Measurements from ENCODE around the gene THADA.
"Not testable (repeated sequence)": the region's sequence is repeated elsewhere in the genome, so short reads cannot be mapped to it uniquely, and the experiment has no call there.

The THADA gene

GRCh38 chr2:43402452-43402937, 193.3 kb downstream of the THADA start:
- DNase-seq = no peak

DNA sequence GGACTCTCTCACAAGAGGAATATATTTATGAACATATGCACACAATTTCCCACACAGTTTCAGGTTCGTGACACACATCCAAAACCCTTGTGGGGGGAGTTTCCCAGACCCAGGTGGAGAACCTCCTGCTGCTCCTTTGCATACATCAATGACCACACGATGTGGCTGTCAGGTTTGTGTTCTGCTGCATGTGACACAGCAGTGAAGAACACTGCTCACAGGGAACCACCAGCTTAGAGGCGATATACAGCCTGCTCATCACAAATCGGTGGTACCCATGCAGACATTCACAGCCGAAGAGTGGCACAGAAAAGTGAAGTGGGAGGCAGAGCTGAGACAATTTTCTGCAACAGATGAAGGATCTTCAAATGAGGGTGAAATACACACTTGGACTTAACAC, 193.8 kb downstream of the THADA start:
- no peak for DNase-seq

DNA sequence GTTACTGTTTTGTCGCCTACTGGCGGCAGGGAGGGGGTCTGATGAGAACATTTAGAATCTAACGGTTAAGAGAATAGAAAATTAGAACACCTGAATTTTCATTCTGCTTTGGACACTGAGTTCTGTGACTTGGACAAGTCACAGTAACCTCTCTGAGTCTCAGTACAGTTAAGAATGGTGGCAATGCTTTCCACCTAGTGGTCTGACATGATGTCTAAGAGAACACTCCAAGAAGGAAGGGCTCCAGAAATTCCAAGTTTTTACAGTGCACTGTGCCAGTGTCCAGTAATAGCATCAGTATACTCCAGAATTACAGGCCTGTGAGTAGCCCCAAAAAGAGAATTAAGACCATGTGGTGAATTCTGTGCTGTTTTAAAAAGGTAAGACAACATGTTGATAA, 195.3 kb downstream of the THADA start:
- no peak for DNase-seq

GRCh38 chr2:43399515-43400264, 196.1 kb downstream of the THADA start:
- DNase-seq = peak; percentile 14

DNA sequence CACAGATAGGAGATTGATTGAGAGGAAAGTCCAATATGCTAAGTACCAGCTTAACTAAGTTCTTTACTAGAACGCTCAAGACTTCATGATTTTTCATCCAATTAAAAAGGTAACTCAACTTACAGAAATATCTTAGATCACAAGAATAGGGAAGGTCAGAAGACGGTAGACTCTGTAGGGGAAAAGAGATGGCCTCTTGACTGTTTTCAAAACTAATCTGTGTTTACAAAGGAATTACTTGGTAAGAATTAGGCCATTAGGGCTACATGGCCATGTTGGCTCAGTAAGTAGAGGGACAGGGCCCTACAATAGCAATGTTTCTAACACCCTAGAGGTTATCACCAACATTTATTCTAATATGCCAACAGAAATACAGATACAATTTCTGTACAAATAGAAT, 196.7 kb downstream of the THADA start:
- no peak for DNase-seq

DNA sequence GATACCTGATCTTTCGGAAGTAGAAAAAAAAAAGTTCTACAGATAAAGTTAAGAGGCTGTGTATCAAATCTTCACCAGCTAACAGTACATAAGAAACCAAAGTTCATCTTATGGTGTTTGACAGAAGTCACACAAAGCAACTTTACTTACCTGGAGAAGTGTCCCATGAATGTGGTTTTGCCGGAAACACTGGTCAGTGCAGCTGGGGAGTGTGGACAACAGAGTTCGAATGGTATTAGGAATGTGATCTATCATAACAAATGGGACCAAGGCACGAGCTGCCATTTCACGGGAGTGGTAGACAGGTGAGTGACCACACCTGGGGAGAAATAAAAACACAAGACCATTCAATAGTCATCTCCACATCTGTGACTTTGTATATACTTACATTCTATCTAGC, 198.0 kb downstream of the THADA start:
- DNase-seq = no peak

DNA sequence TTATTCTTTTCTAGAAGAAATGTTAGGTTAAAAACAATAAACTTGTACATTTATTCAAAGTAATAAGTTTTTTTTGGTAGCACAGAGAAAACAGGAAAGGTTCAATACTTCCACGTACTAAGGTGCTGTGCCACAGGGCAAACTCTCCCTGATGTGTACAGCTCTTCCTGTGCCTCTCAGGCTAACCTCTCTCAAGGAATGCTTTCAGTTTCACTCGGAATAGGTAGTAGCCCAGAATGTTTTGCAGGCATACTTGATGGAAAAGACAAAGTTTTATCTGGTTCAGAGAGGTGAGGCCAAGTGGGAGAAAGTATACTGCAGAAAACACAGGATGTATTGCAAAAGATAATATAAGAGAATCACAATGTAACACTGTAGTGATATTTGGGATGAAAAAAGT, 198.4 kb downstream of the THADA start:
- DNase-seq = no peak

- DNase-seq = not testable (repeated sequence)
Observed at GRCh38 chr2:43396344-43396743, 199.5 kb downstream of the THADA start.

- no peak for DNase-seq
Observed at GRCh38 chr2:43393918-43394317, 201.9 kb downstream of the THADA start.

- DNase-seq = no peak
Observed at GRCh38 chr2:43391878-43392215, 204.0 kb downstream of the THADA start.

GRCh38 chr2:43391201-43391877, 204.5 kb downstream of the THADA start:
- DNase-seq = no peak

DNA sequence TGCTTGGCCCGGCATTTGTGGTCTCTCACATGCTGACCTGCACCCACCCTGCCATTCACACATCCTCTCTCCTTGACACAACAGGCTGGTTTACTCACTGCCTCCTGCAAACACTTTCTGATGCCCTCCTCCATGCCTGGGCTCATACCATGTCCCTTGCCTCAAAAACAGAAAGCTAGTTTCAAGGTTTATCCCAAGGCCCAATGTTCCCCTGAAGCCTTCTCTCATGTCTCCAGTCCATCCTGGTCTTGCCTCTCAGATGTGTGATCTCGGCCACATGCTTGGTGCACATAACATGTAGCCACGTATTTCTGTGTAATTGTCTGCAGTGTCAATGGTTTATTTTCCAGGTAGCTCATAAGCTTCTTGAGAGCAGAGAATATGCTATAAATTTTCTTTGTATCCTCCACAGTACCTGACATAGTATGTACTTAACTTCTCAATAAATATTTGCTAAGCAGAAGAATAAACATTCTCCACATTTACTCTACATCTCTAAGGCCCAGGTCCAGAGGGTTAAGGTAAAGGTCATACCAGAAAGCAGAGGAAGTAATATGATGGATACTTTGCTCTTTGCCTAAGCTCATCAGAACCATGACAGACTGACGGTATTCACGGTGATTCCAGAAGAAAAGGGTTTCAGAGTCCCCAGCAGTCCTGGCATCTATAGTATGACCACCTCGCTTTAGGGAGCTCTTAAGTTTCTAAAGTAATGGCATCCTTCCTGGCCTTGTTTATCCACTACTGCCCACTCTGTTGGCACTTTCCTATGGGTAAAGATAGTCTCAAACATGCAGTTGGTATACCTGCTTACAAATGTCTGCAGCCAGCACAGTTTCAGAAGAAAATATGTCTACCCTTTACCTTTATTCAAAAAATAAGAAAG, 206.0 kb downstream of the THADA start:
- DNase-seq = no peak

GRCh38 chr2:43388371-43388770, 207.5 kb downstream of the THADA start:
- DNase-seq = no peak

DNA sequence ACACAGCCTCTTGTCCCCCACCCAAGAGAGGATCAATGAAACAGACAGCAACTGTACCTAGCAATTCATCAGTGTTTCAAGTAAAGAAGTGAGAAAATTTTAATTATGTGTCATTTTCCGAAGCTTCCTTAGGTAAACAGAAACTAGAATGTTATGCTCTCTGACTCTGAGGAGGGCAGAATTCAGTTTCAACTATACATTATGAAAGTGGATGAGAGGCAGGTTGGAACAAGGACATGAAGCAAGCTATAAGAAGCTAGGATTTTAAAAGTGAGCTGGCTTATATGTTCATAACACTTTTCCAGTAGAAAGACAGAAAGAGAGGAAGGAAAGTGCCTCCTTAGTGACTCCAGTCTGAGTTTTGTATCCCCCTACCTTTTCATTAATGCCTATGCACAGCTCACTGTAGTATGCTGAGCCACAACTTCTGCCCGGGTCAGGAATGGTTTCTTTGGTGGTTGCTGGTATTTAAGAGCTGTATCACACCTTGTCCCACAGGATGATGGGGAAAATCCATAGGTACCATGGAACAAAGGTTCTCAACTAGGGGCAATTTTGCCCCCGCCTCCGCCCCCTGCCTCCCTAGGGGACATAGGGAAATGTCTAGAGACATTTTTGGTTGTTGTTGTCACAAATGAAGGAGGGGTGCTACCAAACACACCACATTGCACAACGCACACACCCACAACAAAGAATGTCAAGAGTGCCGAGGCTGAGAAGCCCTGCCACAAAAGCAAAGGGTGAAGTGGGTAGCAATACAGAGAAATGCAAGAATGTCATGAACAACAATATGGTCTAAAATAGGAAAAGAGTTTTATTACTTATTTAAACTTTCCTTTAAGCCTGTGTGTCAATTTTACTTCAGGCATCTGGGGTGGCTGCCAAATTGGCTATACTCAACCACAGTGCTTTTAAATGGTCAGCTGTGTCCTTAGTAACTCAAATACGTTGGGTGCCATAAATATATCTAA, 208.5 kb downstream of the THADA start:
- DNase-seq = no peak

DNA sequence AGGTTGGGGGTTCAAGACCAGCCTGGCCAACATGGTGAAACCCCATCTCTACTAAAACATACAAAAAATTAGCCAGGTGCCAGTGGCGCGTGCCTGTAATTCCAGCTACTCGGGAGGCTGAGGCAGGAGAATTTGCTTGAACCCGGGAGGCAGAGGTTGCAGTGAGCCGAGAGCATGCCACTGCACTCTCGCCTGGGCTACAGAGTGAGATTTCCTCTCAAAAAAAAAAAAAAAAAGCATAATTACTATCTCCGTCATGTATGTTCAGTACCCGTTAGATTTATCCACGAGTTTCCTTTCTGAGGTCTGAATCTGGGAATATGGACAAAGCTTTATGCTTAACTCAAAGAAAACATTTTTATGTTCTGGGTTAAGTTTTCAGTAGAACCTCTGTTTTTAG, 209.2 kb downstream of the THADA start:
- DNase-seq = not testable (repeated sequence)

DNA sequence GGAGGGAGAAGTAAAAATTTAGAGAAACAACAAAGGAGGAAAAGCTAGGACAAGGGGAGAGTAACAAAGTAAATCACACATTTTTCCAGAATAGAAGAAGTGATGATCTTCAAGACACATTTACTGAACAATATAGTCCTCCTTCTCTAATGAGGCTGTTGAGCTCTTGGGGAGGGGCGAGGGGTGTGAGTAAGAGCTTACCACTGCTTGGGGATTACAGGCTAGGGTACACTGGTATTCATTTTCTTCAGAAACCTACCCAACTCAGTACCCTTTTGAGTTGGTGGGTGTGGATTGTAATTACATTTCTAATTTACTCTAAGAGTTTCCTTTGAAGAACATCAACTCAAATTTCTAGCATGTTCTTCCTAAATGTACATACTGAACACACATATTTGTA, 211.7 kb downstream of the THADA start:
- DNase-seq = no peak

- no peak for DNase-seq
Observed at GRCh38 chr2:43383533-43383932, 212.3 kb downstream of the THADA start.

DNA sequence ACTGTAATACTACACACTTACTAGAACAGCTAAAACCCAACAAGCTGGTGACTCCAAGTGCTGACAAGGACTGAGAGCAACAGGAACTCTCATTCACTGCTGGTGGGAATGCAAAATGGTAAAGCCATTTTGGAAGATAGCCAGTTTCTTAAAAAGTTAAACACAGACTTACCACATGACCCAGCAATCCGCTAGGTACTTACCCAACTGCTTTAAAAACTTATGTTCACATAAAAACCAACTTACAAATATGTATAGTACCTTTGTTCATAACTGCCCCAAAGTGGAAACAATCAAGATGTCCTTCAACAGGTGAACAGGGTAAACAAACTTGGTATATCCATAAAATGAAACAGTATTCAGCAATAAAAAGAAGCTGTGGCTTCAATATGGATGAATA, 216.3 kb downstream of the THADA start:
- no peak for DNase-seq

DNA sequence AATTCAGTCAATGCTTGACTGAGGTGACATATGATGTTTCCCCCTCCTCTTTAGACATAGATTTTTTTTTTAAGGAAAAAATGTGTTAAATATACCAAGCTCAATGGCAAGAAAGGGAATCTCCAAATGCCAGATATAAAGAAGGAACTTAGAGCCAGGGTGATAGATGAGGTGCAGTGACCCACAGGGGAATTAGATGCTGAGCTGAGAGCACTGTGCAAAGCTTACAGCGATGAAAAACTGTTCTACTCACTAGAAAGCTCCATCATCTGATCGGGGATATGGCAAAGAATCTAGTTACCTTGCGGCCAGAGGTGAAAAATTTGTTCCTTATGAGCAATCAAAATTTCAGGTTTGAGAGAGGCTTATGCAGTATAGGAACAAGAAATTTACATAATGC, 218.5 kb downstream of the THADA start:
- DNase-seq = no peak

GRCh38 chr2:43376523-43377198, 219.2 kb downstream of the THADA start:
- no peak for DNase-seq

DNA sequence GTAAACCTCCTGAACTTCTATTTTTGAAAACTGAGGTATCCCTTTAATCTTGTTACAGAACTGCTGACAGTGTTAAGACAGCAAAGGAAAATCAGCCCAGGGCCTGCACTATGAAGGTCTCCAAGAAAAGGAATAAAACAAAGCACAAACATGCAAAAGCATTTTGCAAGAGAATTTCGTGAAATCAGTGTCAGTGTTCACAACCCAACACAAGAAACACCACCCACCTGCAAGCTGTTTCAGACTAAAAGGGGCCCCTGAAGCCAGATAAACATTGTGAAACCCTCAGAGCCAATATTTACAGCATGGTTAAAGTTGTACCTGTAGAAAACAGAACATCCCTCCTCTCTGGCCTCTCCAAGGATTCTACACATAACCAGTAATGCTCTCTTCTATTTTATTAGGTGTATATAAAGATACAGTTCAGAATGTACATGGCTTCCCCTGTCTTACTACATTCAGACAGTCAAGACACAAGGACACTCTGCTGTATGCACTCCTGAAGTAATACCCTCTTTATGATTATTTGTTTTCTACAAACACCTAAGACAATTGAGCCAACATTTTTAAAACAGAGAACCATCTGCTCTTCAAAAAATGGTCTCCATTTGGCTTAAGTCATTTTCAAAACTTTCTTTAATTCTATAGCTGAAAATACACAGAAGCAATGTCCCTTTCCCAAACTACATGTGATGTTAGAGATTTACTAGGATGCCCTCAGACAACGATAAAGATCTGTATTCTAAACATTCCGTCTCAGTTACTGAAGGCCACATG, 219.9 kb downstream of the THADA start:
- DNase-seq = no peak
